SU-DHL-6 (cell line): ENCODE measurements around the gene TENT4A.
A peak's percentile ranks its signal among the peaks of the same experiment; 100 is the strongest.

Source experiments
- H2AFZ ChIP-seq: fragments of 200-600 bp; sonication (generic); 2 replicates; pipeline ENCODE4 v1.6.1; 2014; ENCODE audit warnings: low read depth, mild to moderate bottlenecking, moderate library complexity, mixed read lengths, antibody characterized with exemption, low read length; ENCODE audit not compliant: severe bottlenecking
- H3F3A ChIP-seq: fragments of 200-600 bp; shearing (Covaris generic); 2 replicates; pipeline ENCODE4 v1.6.0; 2016; ENCODE audit warnings: antibody characterized with exemption, mild to moderate bottlenecking; ENCODE audit not compliant: insufficient read depth
- H3K27ac ChIP-seq: fragments of 200-600 bp; sonication (generic); 2 replicates; pipeline ENCODE4 v1.5.1; 2016; ENCODE audit warnings: low read depth, mild to moderate bottlenecking, low read length, moderate library complexity, mixed read lengths
- H3K27me3 ChIP-seq: fragments of 200-600 bp; sonication (generic), shearing (Covaris generic); 2 replicates; pipeline ENCODE4 v1.6.0; 2014; ENCODE audit warnings: mild to moderate bottlenecking, low read length
- H3K36me3 ChIP-seq: fragments of 200-600 bp; sonication (generic); 2 replicates; pipeline ENCODE4 v1.6.1; 2014; ENCODE audit warnings: mild to moderate bottlenecking, low read length, mixed read lengths
- H3K4me2 ChIP-seq: fragments of 300-600, 200-600 bp; shearing (Covaris generic), sonication (generic); 2 replicates; pipeline ENCODE4 v1.6.0; 2014; ENCODE audit warnings: low read length, low read depth, mild to moderate bottlenecking; ENCODE audit not compliant: poor library complexity, severe bottlenecking
- H3K4me3 ChIP-seq: fragments of 200-600 bp; sonication (generic); 2 replicates; pipeline ENCODE4 v1.5.1; 2014; ENCODE audit warnings: antibody characterized with exemption, low read length, mild to moderate bottlenecking, mixed read lengths; ENCODE audit not compliant: insufficient read depth, poor library complexity, severe bottlenecking
- H3K79me2 ChIP-seq: fragments of 200-600 bp; sonication (generic); 2 replicates; pipeline ENCODE4 v1.6.1; 2014; ENCODE audit warnings: mild to moderate bottlenecking, low read length, moderate library complexity; ENCODE audit not compliant: insufficient read depth
- H3K9ac ChIP-seq: fragments of 200-600 bp; sonication (generic); 2 replicates; pipeline ENCODE4 v1.7.0; 2014; ENCODE audit warnings: mild to moderate bottlenecking, low read length
- H3K9me2 ChIP-seq: fragments of 200-600 bp; sonication (generic); replicated peaks from 2 replicates; pipeline ENCODE4 v1.6.1; 2014; ENCODE audit warnings: low read length; ENCODE audit not compliant: insufficient read depth
- H3K9me3 ChIP-seq: fragments of 200-600 bp; sonication (generic); 2 replicates; pipeline ENCODE4 v1.6.1; 2014; ENCODE audit warnings: low read length, mixed read lengths; ENCODE audit not compliant: insufficient read depth
- H4K20me1 ChIP-seq: fragments of 200-600 bp; sonication (generic); 2 replicates; pipeline ENCODE4 v1.6.1; 2014; ENCODE audit warnings: low read depth, mild to moderate bottlenecking, antibody characterized with exemption, low read length, moderate library complexity, mixed read lengths
- EZH2phosphoT487 ChIP-seq: fragments of 200-600 bp; sonication (generic), shearing (Covaris generic); conservative IDR thresholded peaks from 2 replicates; pipeline ENCODE4 v1.6.1; 2018; ENCODE audit warnings: mild to moderate bottlenecking, antibody characterized with exemption, low read length, moderate library complexity, mixed read lengths
- TF ChIP-seq, protein P1 (sequence below): fragments of 200-600 bp; sonication (generic); IDR thresholded peaks from one replicate; pipeline ENCODE4 v1.5.1; 2017; ENCODE audit warnings: antibody characterized with exemption, mild to moderate bottlenecking, low read length, moderate library complexity; ENCODE audit not compliant: insufficient read depth, poor library complexity, severe bottlenecking

TENT4A gene

GRCh38 chr5:6726006-6726405, 12.8 kb downstream of the TENT4A start:
- Histone ChIP-seq H3K4me2 (no peak overlapping the region), H3K4me3 (no peak overlapping the region), H3K36me3 (no peaks in the 10 kb centered on the region), H2AFZ (no peak overlapping the region), H3K27ac (peak overlapping the region; percentile 44; the same call in 1 of the 2 replicates), H3K9ac (no peak overlapping the region), H3K27me3 (no peaks in the 10 kb centered on the region), H4K20me1 (peaks cover under 1% of the 10 kb centered on the region; the same call in 1 of the 2 replicates), H3K9me3 (no peaks in the 10 kb centered on the region), H3K79me2 (peaks cover 97% of the 10 kb centered on the region), H3K9me2 (no peaks in the 10 kb centered on the region), H3F3A (peaks cover 30% of the 10 kb centered on the region)
- TF ChIP-seq, protein P1, sequence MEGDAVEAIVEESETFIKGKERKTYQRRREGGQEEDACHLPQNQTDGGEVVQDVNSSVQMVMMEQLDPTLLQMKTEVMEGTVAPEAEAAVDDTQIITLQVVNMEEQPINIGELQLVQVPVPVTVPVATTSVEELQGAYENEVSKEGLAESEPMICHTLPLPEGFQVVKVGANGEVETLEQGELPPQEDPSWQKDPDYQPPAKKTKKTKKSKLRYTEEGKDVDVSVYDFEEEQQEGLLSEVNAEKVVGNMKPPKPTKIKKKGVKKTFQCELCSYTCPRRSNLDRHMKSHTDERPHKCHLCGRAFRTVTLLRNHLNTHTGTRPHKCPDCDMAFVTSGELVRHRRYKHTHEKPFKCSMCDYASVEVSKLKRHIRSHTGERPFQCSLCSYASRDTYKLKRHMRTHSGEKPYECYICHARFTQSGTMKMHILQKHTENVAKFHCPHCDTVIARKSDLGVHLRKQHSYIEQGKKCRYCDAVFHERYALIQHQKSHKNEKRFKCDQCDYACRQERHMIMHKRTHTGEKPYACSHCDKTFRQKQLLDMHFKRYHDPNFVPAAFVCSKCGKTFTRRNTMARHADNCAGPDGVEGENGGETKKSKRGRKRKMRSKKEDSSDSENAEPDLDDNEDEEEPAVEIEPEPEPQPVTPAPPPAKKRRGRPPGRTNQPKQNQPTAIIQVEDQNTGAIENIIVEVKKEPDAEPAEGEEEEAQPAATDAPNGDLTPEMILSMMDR, result no peak
- TF ChIP-seq EZH2phosphoT487, result no peak

- Histone ChIP-seq H3K4me2 (peak overlapping the region; percentile 74), H3F3A (peaks cover 23% of the 10 kb centered on the region), H3K79me2 (peaks cover 97% of the 10 kb centered on the region), H3K36me3 (no peaks in the 10 kb centered on the region), H3K9me2 (no peaks in the 10 kb centered on the region), H3K27ac (peak overlapping the region; percentile 93), H3K27me3 (no peaks in the 10 kb centered on the region), H3K4me3 (peak overlapping the region; percentile 19), H2AFZ (no peak overlapping the region), H4K20me1 (no peaks in the 10 kb centered on the region), H3K9me3 (no peaks in the 10 kb centered on the region), H3K9ac (peak overlapping the region; percentile 62)
- TF ChIP-seq, protein P1, result no peak
- no peak for TF ChIP-seq EZH2phosphoT487
These were observed 14.0 kb downstream of the TENT4A start for GRCh38 chr5:6727231-6727630.

DNA sequence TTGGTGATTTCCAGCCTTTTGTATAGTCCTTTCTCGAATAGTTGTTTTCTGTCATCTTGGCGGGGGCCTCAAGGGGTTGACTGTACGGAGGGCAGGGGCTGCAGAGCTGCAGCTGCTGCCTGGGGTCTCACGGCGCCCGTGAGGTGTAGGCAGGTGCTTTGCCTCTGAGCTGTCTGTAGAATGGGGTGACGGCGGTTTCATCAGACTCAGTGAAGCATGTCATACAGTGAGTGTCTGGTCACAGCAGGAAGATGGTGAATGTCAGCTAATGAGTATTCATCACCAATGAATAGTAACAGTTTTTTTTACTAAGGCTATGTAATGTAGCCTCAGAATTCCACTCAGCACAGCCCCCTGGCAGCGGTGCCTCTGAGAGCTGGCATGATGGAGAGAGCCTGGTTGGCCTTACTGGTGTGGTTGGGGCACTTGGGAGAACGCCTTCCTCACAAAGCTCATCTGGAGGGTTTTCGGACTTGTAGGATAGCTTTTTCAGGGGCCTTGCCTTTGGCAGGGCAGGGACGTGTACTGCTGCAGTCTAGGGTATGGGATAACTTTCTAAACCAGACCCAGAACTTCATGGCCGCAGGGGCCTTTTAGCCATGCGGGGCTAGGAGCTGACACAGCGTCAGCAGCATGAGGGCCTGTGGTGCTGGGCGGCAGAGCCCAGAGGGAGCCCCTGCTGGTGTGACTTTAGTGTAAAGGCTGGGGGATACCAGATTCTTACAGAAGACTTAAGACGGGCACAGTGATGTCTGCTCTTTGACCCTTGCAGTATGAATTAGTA, 15.0 kb downstream of the TENT4A start:
- H4K20me1 ChIP-seq, result 0 out of 2 replicates have a peak, but pooled peaks cover 3% of the 10 kb centered on the region
- peak overlapping the region; percentile 93 for H3K27ac ChIP-seq
- no peaks in the 10 kb centered on the region for H3K9me2 ChIP-seq
- no peaks in the 10 kb centered on the region for H3K36me3 ChIP-seq
- TF ChIP-seq EZH2phosphoT487, result no peak
- TF ChIP-seq, protein P1, result peak; percentile 18
- H2AFZ ChIP-seq, result no peak overlapping the region
- H3K9ac ChIP-seq, result peak overlapping the region; percentile 62
- H3K4me2 ChIP-seq, result peak overlapping the region; percentile 74
- H3K9me3 ChIP-seq, result no peaks in the 10 kb centered on the region
- H3K27me3 ChIP-seq, result no peaks in the 10 kb centered on the region
- peak overlapping the region; percentile 41 for H3K4me3 ChIP-seq
- peaks cover 20% of the 10 kb centered on the region for H3F3A ChIP-seq
- peaks cover 97% of the 10 kb centered on the region for H3K79me2 ChIP-seq
